Stimulated activated CD4-positive, alpha-beta T cell treated with anti-CD3 and anti-CD28 coated beads, Interleukin-1b, Interleukin-23, amount 100 ng/mL, for 48 hours (primary cell): ENCODE measurements around the gene TAS2R50.

Experiments used
- DNase-seq: peaks from one replicate; pipeline ENCODE4 v3.0.0-alpha.2; 2020

TAS2R50 gene

GRCh38 chr12:10943167-10943566, 43.5 kb downstream of the TAS2R50 start:
- DNase-seq = no peak

- DNase-seq = no peak
Observed at GRCh38 chr12:10941916-10942607, 44.6 kb downstream of the TAS2R50 start.

GRCh38 chr12:10941369-10941768, 45.3 kb downstream of the TAS2R50 start:
- no peak for DNase-seq

GRCh38 chr12:10940389-10940788, 46.3 kb downstream of the TAS2R50 start:
- no peak for DNase-seq

- DNase-seq = no peak
Observed at GRCh38 chr12:10939163-10939562, 47.5 kb downstream of the TAS2R50 start, which contains the start of gene TAS2R14. TSS of gene TAS2R14 (minus strand) at chr12:10939263. CDS start at chr12:10939207, 56 bp downstream.

GRCh38 chr12:10936506-10936905, 50.2 kb downstream of the TAS2R50 start:
- DNase-seq = no peak
